GF-D8 (cell line): ENCODE measurements around the gene DLG2.
"Not testable (repeated sequence)": the region's sequence is repeated elsewhere in the genome, so short reads cannot be mapped to it uniquely, and the experiment has no call there.

Source experiments
- DNase-seq: peaks from one replicate; lab custom pipeline; 2025; lab: John Stamatoyannopoulos, UW

DLG2 gene

GRCh38 chr11:83630211-83630610, 1996.9 kb downstream of the DLG2 start:
- no peak for DNase-seq

- DNase-seq, result no peak
These were observed 1997.4 kb downstream of the DLG2 start for GRCh38 chr11:83629775-83630174.

GRCh38 chr11:83628622-83629355, 1998.4 kb downstream of the DLG2 start:
- DNase-seq, result no peak

- DNase-seq, result no peak
These were observed 2001.8 kb downstream of the DLG2 start for GRCh38 chr11:83625336-83625735.

- DNase-seq, result no peak
These were observed 2009.5 kb downstream of the DLG2 start for GRCh38 chr11:83617671-83618070.

GRCh38 chr11:83613767-83614121, 2013.4 kb downstream of the DLG2 start:
- no peak for DNase-seq

GRCh38 chr11:83612891-83613766, 2014.0 kb downstream of the DLG2 start:
- DNase-seq, result no peak

- DNase-seq, result no peak
These were observed 2015.5 kb downstream of the DLG2 start for GRCh38 chr11:83611600-83611999.

GRCh38 chr11:83611031-83611430, 2016.1 kb downstream of the DLG2 start:
- DNase-seq, result no peak

GRCh38 chr11:83609191-83609590, 2018.0 kb downstream of the DLG2 start:
- no peak for DNase-seq

- no peak for DNase-seq
These were observed 2018.6 kb downstream of the DLG2 start for GRCh38 chr11:83608571-83608970.

GRCh38 chr11:83601914-83602527, 2025.1 kb downstream of the DLG2 start:
- DNase-seq, result no peak

GRCh38 chr11:83601201-83601913, 2025.8 kb downstream of the DLG2 start:
- DNase-seq, result no peak

GRCh38 chr11:83600661-83601060, 2026.5 kb downstream of the DLG2 start:
- no peak for DNase-seq

GRCh38 chr11:83599066-83599465, 2028.1 kb downstream of the DLG2 start:
- no peak for DNase-seq

GRCh38 chr11:83587797-83588196, 2039.3 kb downstream of the DLG2 start:
- not testable (repeated sequence) for DNase-seq

GRCh38 chr11:83583757-83584366, 2043.3 kb downstream of the DLG2 start:
- DNase-seq, result no peak

GRCh38 chr11:83574519-83574918, 2052.6 kb downstream of the DLG2 start:
- no peak for DNase-seq

GRCh38 chr11:83572581-83573496, 2054.3 kb downstream of the DLG2 start:
- DNase-seq, result no peak

GRCh38 chr11:83571302-83571701, 2055.8 kb downstream of the DLG2 start:
- no peak for DNase-seq
